HL-60 (cell line): ENCODE results near the gene KLF18.

Experiments
- DNase-seq, 2 experiments: peaks; one replicate each; pipeline ENCODE4 v3.0.0-alpha.2; 2010 to 2020; ENCODE audit warnings: low read depth in 1 of 2, low spot score in 1 of 2
- H3K27ac ChIP-seq: fragments of 250-450 bp; sonication (Bioruptor Pico); replicated peaks from 2 replicates; pipeline ENCODE4 v1.5.1; 2020; ENCODE audit warnings: mild to moderate bottlenecking, moderate library complexity
- H3K27me3 ChIP-seq: fragments of 250-450 bp; sonication (Bioruptor Pico); 2 replicates; pipeline ENCODE4 v1.5.1; 2021; ENCODE audit warnings: mild to moderate bottlenecking, moderate library complexity; ENCODE audit not compliant: insufficient read depth, poor library complexity, severe bottlenecking
- H3K4me3 ChIP-seq: replicated peaks from 2 replicates; pipeline ENCODE4 v1.5.1; 2011; ENCODE audit warnings: mild to moderate bottlenecking, control low read depth, low read length; ENCODE audit not compliant: insufficient read depth
- GABPA ChIP-seq: IDR thresholded peaks from 2 replicates; pipeline ENCODE4 v1.6.1; 2012; ENCODE audit warnings: low read depth
- POLR2AphosphoS5 ChIP-seq: IDR thresholded peaks from 2 replicates; pipeline ENCODE4 v1.6.1; 2012; ENCODE audit warnings: low read depth
- SPI1 ChIP-seq: IDR thresholded peaks from 2 replicates; pipeline ENCODE4 v1.6.1; 2012; ENCODE audit warnings: low read depth, mild to moderate bottlenecking, borderline replicate concordance
- TF ChIP-seq, protein P1 (sequence below): IDR thresholded peaks from one replicate; pipeline ENCODE4 v1.5.1; 2011; ENCODE audit warnings: low read length, control low read depth, inconsistent platforms; ENCODE audit not compliant: insufficient read depth
- TF ChIP-seq, protein P2 (sequence below): IDR thresholded peaks from 2 replicates; pipeline ENCODE4 v1.6.1; 2012; ENCODE audit warnings: low read depth; ENCODE audit not compliant: insufficient replicate concordance

The KLF18 gene

DNA sequence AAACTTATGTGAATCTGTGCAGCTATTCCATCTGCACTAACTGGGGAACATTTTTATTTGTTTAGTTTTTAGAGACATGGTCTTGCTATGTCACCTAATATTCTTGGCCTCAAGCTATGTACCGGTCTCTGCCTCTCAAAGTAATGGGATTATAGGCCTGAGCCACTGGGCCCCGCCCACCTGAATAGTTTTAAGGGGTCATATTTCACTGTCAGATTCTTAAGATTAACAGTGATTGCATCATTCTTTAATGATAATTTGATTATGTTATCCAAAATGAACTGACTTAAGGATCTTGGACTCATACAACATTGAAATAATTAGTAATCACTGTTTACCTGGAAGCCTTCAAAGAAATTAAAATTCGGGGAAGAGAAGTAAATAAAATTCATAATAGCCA lies 12.6 kb upstream of the KLF18 start:
- DNase-seq, result no peak
- H3K27ac ChIP-seq, result no peak overlapping the region

DNA sequence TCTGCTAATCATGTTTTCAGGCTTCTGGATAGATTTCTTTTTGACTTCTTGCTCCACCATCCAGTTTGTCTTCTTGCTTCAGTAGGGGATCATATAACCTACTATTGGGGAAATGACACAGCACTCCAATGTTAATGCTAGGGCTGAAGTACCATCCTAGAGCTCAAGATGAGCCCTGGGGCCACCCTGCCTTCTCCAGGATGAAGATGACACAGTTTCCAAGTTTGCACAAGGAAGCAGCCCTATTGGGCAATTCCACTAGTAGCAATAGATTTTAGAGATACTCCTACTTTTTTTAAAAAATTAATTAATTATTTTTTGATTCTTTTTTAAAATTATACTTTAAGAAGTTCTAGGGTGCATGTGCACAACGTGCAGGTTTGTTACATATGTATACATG lies 11.3 kb upstream of the KLF18 start:
- Histone ChIP-seq H3K27ac (no peak overlapping the region), H3K27me3 (peaks cover 5% of the 10 kb centered on the region), H3K4me3 (no peak overlapping the region)
- DNase-seq, result no peak
- TF ChIP-seq, protein P1, sequence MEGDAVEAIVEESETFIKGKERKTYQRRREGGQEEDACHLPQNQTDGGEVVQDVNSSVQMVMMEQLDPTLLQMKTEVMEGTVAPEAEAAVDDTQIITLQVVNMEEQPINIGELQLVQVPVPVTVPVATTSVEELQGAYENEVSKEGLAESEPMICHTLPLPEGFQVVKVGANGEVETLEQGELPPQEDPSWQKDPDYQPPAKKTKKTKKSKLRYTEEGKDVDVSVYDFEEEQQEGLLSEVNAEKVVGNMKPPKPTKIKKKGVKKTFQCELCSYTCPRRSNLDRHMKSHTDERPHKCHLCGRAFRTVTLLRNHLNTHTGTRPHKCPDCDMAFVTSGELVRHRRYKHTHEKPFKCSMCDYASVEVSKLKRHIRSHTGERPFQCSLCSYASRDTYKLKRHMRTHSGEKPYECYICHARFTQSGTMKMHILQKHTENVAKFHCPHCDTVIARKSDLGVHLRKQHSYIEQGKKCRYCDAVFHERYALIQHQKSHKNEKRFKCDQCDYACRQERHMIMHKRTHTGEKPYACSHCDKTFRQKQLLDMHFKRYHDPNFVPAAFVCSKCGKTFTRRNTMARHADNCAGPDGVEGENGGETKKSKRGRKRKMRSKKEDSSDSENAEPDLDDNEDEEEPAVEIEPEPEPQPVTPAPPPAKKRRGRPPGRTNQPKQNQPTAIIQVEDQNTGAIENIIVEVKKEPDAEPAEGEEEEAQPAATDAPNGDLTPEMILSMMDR, result no peak
- TF ChIP-seq, protein P2, sequence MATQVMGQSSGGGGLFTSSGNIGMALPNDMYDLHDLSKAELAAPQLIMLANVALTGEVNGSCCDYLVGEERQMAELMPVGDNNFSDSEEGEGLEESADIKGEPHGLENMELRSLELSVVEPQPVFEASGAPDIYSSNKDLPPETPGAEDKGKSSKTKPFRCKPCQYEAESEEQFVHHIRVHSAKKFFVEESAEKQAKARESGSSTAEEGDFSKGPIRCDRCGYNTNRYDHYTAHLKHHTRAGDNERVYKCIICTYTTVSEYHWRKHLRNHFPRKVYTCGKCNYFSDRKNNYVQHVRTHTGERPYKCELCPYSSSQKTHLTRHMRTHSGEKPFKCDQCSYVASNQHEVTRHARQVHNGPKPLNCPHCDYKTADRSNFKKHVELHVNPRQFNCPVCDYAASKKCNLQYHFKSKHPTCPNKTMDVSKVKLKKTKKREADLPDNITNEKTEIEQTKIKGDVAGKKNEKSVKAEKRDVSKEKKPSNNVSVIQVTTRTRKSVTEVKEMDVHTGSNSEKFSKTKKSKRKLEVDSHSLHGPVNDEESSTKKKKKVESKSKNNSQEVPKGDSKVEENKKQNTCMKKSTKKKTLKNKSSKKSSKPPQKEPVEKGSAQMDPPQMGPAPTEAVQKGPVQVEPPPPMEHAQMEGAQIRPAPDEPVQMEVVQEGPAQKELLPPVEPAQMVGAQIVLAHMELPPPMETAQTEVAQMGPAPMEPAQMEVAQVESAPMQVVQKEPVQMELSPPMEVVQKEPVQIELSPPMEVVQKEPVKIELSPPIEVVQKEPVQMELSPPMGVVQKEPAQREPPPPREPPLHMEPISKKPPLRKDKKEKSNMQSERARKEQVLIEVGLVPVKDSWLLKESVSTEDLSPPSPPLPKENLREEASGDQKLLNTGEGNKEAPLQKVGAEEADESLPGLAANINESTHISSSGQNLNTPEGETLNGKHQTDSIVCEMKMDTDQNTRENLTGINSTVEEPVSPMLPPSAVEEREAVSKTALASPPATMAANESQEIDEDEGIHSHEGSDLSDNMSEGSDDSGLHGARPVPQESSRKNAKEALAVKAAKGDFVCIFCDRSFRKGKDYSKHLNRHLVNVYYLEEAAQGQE, result no peak
- TF ChIP-seq POLR2AphosphoS5 (no peak), GABPA (no peak), SPI1 (no peak)

More for the DNA sequence above, 12.6 kb upstream of the KLF18 start:
- TF ChIP-seq POLR2AphosphoS5, result no peak
- Histone ChIP-seq H3K27me3 (peaks cover 5% of the 10 kb centered on the region), H3K4me3 (no peak overlapping the region)

DNA sequence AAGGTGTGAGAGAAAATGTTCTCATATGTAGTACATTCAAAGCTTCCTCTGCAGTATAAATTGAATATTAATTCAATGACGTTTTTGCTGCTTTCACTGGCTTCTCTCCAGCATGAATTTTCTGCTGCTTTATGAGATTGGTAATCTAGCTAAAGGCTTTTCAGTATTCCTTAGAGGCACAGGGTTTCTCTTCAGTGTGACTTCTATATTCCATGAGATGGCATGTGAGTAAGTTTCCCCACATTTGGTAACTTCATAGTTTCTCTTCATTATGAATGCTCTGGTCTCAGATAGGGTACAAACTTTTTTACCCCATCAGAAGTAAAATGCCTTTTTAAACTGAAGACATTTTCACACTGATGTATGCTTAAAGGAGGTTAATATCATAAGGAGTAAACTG lies 10.4 kb upstream of the KLF18 start:
- Histone ChIP-seq H3K27ac (no peak overlapping the region), H3K27me3 (peaks cover 5% of the 10 kb centered on the region), H3K4me3 (no peak overlapping the region)
- TF ChIP-seq, protein P2, result no peak
- TF ChIP-seq GABPA (no peak), POLR2AphosphoS5 (no peak)
- TF ChIP-seq, protein P1, result no peak
- no peak for DNase-seq

DNA sequence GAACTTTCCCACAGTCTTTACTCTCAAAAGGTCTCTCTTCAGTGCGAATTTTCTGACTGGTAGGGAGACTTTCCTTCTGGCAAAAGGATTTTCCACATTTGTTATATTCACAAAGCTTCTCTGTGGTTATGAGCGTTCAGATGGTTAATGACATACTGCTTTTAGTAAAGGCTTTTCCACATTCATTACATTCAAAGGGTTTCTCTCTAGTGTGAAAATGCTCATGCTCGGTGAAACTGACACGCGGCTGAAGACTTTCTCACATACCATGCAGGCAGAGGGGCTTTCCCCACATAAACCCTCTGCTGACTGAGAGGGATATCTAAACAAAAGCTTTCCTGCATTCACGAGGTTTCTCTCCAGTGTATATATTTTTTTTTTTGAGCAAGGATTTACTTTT lies 9.9 kb upstream of the KLF18 start:
- no peak overlapping the region for H3K4me3 ChIP-seq
- TF ChIP-seq GABPA, result no peak
- no peak for TF ChIP-seq POLR2AphosphoS5
- TF ChIP-seq, protein P2, result no peak
- TF ChIP-seq, protein P1, result no peak
- TF ChIP-seq SPI1, result no peak
- no peak for DNase-seq
- H3K27ac ChIP-seq, result no peak overlapping the region
- peaks cover 5% of the 10 kb centered on the region for H3K27me3 ChIP-seq
